Activated T-cell treated with anti-CD3 and anti-CD28 coated beads, Interleukin-2, amount 50 U/mL, for 24 hours (primary cell): ENCODE results near the gene PYGL.

Experiments used
- DNase-seq: peaks from one replicate; pipeline ENCODE4 v3.0.0-alpha.2; 2020
- H3K27ac Mint-ChIP-seq: 2 replicates; pipeline ENCODE4 v1.8.0; 2020; ENCODE audit warnings: mild to moderate bottlenecking, mixed read lengths
- H3K27me3 Mint-ChIP-seq: 2 replicates; pipeline ENCODE4 v1.8.0; 2020; ENCODE audit warnings: mixed read lengths
- H3K36me3 Mint-ChIP-seq: 2 replicates; pipeline ENCODE4 v1.8.0; 2020; ENCODE audit warnings: low read depth, mixed read lengths
- H3K4me1 Mint-ChIP-seq: 2 replicates; pipeline ENCODE4 v1.8.0; 2020; ENCODE audit warnings: low read depth, mixed read lengths
- H3K4me3 Mint-ChIP-seq: 2 replicates; pipeline ENCODE4 v1.8.0; 2020; ENCODE audit warnings: mild to moderate bottlenecking, moderate library complexity, mixed read lengths
- H3K9me3 Mint-ChIP-seq: 2 replicates; pipeline ENCODE4 v1.8.0; 2020; ENCODE audit warnings: mixed read lengths

The PYGL gene

GRCh38 chr14:50943943-50944646, at the start of gene PYGL:
Gene PYGL, minus strand, starts transcription at chr14:50944483. Its CDS starts 80 bp downstream, at chr14:50944403.
- Mint-ChIP-seq H3K4me3 (peak within 1 kb of the TSS; percentile 80), H3K27ac (peak within 1 kb of the TSS; percentile 50), H3K36me3 (no peaks in the 10 kb centered on the region), H3K4me1 (peaks cover 14% of the 10 kb centered on the region), H3K27me3 (peaks cover 40% of the 10 kb centered on the region), H3K9me3 (no peaks in the 10 kb centered on the region)
- peak; percentile 50 for DNase-seq

- Mint-ChIP-seq H3K36me3 (no peaks in the 10 kb centered on the region), H3K4me3 (no peak overlapping the region), H3K27ac (no peak overlapping the region), H3K27me3 (peaks cover 14% of the 10 kb centered on the region), H3K4me1 (no peaks in the 10 kb centered on the region), H3K9me3 (no peaks in the 10 kb centered on the region)
- no peak for DNase-seq
These were observed 41.6 kb upstream of the PYGL start for GRCh38 chr14:50985859-50986331.

- Mint-ChIP-seq H3K9me3 (no peaks in the 10 kb centered on the region), H3K4me3 (no peak overlapping the region), H3K36me3 (no peaks in the 10 kb centered on the region), H3K27me3 (peaks cover 14% of the 10 kb centered on the region), H3K27ac (no peak overlapping the region), H3K4me1 (no peaks in the 10 kb centered on the region)
- no peak for DNase-seq
These were observed 41.0 kb upstream of the PYGL start for GRCh38 chr14:50985124-50985858.

- Mint-ChIP-seq H3K4me3 (no peak overlapping the region), H3K9me3 (no peaks in the 10 kb centered on the region), H3K36me3 (no peaks in the 10 kb centered on the region), H3K27ac (no peak overlapping the region), H3K4me1 (no peaks in the 10 kb centered on the region), H3K27me3 (peaks cover 14% of the 10 kb centered on the region)
- no peak for DNase-seq
These were observed 39.9 kb upstream of the PYGL start for GRCh38 chr14:50984036-50984710.

GRCh38 chr14:50979941-50980850, 35.9 kb upstream of the PYGL start:
- Mint-ChIP-seq H3K4me1 (no peaks in the 10 kb centered on the region), H3K4me3 (no peak overlapping the region), H3K27me3 (peaks cover 2% of the 10 kb centered on the region), H3K27ac (no peak overlapping the region), H3K36me3 (no peaks in the 10 kb centered on the region), H3K9me3 (no peaks in the 10 kb centered on the region)
- no peak for DNase-seq

GRCh38 chr14:50978888-50979287, 34.6 kb upstream of the PYGL start:
- Mint-ChIP-seq H3K27ac (no peak overlapping the region), H3K36me3 (no peaks in the 10 kb centered on the region), H3K4me3 (no peak overlapping the region), H3K4me1 (no peaks in the 10 kb centered on the region), H3K9me3 (no peaks in the 10 kb centered on the region), H3K27me3 (peaks cover 2% of the 10 kb centered on the region)
- DNase-seq: no peak

- Mint-ChIP-seq H3K27me3 (peaks cover 2% of the 10 kb centered on the region), H3K4me3 (no peak overlapping the region), H3K36me3 (no peaks in the 10 kb centered on the region), H3K9me3 (no peaks in the 10 kb centered on the region), H3K27ac (no peak overlapping the region), H3K4me1 (no peaks in the 10 kb centered on the region)
- DNase-seq: no peak
These were observed 34.2 kb upstream of the PYGL start for GRCh38 chr14:50978529-50978871.

GRCh38 chr14:50977863-50978528, 33.7 kb upstream of the PYGL start:
- H3K4me1 Mint-ChIP-seq: no peaks in the 10 kb centered on the region
- no peak for DNase-seq
- no peaks in the 10 kb centered on the region for H3K36me3 Mint-ChIP-seq
- H3K27me3 Mint-ChIP-seq: peaks cover 2% of the 10 kb centered on the region
- H3K9me3 Mint-ChIP-seq: no peaks in the 10 kb centered on the region
- no peak overlapping the region for H3K27ac Mint-ChIP-seq
- no peak overlapping the region for H3K4me3 Mint-ChIP-seq

- no peaks in the 10 kb centered on the region for H3K9me3 Mint-ChIP-seq
- no peak overlapping the region for H3K4me3 Mint-ChIP-seq
- H3K27ac Mint-ChIP-seq: no peak overlapping the region
- DNase-seq: no peak
- H3K27me3 Mint-ChIP-seq: peaks cover 2% of the 10 kb centered on the region
- H3K4me1 Mint-ChIP-seq: no peaks in the 10 kb centered on the region
- H3K36me3 Mint-ChIP-seq: no peaks in the 10 kb centered on the region
These were observed 29.8 kb upstream of the PYGL start for GRCh38 chr14:50974118-50974517.

- Mint-ChIP-seq H3K27ac (no peak overlapping the region), H3K4me1 (no peaks in the 10 kb centered on the region), H3K4me3 (no peak overlapping the region), H3K9me3 (no peaks in the 10 kb centered on the region), H3K27me3 (peaks cover 1% of the 10 kb centered on the region), H3K36me3 (no peaks in the 10 kb centered on the region)
- DNase-seq: no peak
These were observed 28.5 kb upstream of the PYGL start for GRCh38 chr14:50972734-50973133.

- Mint-ChIP-seq H3K4me1 (no peaks in the 10 kb centered on the region), H3K9me3 (no peaks in the 10 kb centered on the region), H3K4me3 (no peak overlapping the region), H3K27ac (no peak overlapping the region), H3K27me3 (peaks cover 2% of the 10 kb centered on the region), H3K36me3 (no peaks in the 10 kb centered on the region)
- no peak for DNase-seq
These were observed 26.9 kb upstream of the PYGL start for GRCh38 chr14:50970886-50971781.

- H3K4me3 Mint-ChIP-seq: no peak overlapping the region
- H3K9me3 Mint-ChIP-seq: no peaks in the 10 kb centered on the region
- H3K4me1 Mint-ChIP-seq: no peaks in the 10 kb centered on the region
- no peak overlapping the region for H3K27ac Mint-ChIP-seq
- no peaks in the 10 kb centered on the region for H3K36me3 Mint-ChIP-seq
- DNase-seq: no peak
- peaks cover 7% of the 10 kb centered on the region for H3K27me3 Mint-ChIP-seq
These were observed 23.5 kb upstream of the PYGL start for GRCh38 chr14:50967790-50968189.

GRCh38 chr14:50967103-50967502, 22.8 kb upstream of the PYGL start:
- H3K27ac Mint-ChIP-seq: no peak overlapping the region
- H3K9me3 Mint-ChIP-seq: no peaks in the 10 kb centered on the region
- DNase-seq: no peak
- peaks cover 7% of the 10 kb centered on the region for H3K27me3 Mint-ChIP-seq
- no peak overlapping the region for H3K4me3 Mint-ChIP-seq
- H3K4me1 Mint-ChIP-seq: no peaks in the 10 kb centered on the region
- H3K36me3 Mint-ChIP-seq: no peaks in the 10 kb centered on the region
